ENCODE results near the gene PRELP.

GRCh38 chr1:203435615-203436014, 40.0 kb upstream of the PRELP start:
- no peak for TF ChIP-seq POLR2AphosphoS5 (IDR thresholded peaks at IDR 0.05; ENCODE audit: low read depth, low read length)
- TF ChIP-seq TAF1 (IDR thresholded peaks at IDR 0.05; ENCODE audit: borderline replicate concordance, insufficient read depth, low read length): no peak
